ENCODE data around the gene AFAP1L1.

The AFAP1L1 gene

DNA sequence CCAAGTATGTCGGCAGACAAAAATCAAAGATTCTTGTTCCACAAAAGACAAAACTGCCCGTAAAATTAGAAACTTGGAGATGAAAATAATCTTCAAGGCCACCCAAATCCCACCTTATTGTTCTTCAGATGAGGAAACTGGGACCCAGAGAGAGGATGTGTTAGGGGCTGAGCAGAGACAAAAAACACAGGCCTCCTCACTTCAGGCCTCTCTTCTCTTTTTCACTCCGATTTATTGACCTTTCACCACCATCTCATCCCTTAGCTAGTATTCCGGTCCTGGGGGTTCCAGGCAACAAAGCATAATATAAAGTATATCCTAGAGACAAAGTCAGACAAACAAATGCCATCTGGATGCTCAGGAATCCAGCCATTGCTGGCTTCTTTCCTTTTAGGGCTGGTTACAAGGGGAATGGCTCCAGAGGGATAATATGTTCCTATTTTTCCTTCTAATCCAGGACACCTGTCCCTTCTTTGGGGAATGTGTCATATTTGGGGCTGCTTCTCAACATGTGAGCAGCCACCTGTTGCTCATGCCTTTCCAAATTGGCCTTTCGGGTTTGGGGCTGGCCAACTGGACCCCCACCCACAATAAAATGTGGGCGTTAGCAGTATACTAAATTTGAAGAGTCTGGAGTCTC, 42.2 kb upstream of the AFAP1L1 start:
- DNase-seq (ENCODE audit: extremely low spot score), result no peak
- TF ChIP-seq, protein P1, sequence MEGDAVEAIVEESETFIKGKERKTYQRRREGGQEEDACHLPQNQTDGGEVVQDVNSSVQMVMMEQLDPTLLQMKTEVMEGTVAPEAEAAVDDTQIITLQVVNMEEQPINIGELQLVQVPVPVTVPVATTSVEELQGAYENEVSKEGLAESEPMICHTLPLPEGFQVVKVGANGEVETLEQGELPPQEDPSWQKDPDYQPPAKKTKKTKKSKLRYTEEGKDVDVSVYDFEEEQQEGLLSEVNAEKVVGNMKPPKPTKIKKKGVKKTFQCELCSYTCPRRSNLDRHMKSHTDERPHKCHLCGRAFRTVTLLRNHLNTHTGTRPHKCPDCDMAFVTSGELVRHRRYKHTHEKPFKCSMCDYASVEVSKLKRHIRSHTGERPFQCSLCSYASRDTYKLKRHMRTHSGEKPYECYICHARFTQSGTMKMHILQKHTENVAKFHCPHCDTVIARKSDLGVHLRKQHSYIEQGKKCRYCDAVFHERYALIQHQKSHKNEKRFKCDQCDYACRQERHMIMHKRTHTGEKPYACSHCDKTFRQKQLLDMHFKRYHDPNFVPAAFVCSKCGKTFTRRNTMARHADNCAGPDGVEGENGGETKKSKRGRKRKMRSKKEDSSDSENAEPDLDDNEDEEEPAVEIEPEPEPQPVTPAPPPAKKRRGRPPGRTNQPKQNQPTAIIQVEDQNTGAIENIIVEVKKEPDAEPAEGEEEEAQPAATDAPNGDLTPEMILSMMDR (IDR thresholded peaks at IDR 0.05; ENCODE audit: control extremely low read depth, extremely low read depth, low read depth, missing control alignments), result no peak
- POLR2A ChIA-PET, result no interaction called here
- CTCF ChIA-PET, result no interaction called here

DNA sequence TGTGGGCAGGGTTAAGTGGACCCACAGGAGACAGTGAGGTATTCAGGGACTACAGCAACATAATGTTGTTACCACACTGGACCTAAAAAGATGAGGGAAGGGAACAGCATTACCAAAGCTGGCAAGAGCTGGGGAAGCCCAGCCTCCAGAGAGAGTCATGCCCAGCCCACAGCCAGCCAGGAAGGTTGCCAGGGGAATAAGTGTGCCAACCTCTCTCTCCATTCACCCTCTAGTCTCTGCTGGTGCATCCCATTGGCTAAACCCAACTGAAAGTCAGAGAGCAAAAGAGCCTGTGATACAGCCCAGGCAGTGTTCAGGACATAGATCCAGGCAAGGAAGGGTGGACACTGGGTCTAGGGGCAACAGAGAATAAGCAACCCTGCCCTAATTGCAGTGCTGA, 35.8 kb upstream of the AFAP1L1 start:
- no peak for DNase-seq (ENCODE audit: extremely low spot score)
- ChIA-PET POLR2A (no interaction called here), CTCF (no interaction called here)
- TF ChIP-seq, protein P1 (IDR thresholded peaks at IDR 0.05; ENCODE audit: control extremely low read depth, extremely low read depth, low read depth, missing control alignments), result no peak

DNA sequence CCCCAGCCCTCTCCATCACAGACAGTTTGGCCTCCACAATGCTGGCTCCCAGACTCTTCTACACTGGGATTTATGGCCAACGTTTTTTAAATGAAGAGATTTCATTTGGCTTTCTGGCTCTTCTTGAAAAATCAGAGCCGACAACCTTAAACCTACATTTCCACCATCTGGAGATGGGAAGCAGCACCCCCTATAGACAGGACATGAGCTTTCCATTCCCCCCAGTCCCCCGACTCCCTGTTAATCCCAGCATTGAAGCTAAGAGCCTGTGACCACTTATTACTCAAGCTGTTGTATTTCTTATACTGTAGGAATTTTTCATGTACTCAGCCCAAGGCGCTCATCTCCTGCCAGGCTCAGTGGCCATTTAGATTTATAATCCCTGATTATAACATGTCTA, 34.0 kb upstream of the AFAP1L1 start:
- DNase-seq (ENCODE audit: extremely low spot score), result no peak
- ChIA-PET CTCF (interaction anchor here (1.5 kb wide), 1 partner anchor 11 kb away, joined by 4 read pairs; no protein-coding TSS in a partner anchor), POLR2A (no interaction called here)

DNA sequence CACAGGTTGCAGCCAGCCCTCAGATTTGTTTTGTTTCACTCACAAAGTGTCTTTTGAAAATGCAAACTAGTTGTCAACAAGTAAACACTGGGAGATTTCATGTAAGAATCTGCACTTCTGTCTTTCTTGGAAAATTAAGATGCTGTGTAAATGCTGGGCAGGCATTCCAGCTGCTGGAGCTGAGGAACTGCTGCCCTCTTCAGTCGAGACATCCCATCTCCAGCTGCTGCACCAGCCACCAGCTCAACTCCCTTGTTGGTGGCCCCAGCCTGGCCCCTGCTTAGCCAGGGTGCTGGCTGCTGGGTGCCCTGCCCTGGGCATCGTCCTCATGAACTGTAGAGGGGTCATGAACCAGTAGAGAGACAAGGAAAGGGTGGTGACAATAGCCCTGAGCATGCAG, 33.1 kb upstream of the AFAP1L1 start:
- TF ChIP-seq, protein P1 (IDR thresholded peaks at IDR 0.05; ENCODE audit: control extremely low read depth, extremely low read depth, low read depth, missing control alignments), result no peak
- no peak for DNase-seq (ENCODE audit: extremely low spot score)
- ChIA-PET POLR2A (no interaction called here), CTCF (interaction anchor here (1.5 kb wide), 1 partner anchor 10 kb away, joined by 4 read pairs; no protein-coding TSS in a partner anchor)

More for the DNA sequence above, 34.0 kb upstream of the AFAP1L1 start:
- TF ChIP-seq, protein P1 (IDR thresholded peaks at IDR 0.05; ENCODE audit: control extremely low read depth, extremely low read depth, low read depth, missing control alignments), result no peak

DNA sequence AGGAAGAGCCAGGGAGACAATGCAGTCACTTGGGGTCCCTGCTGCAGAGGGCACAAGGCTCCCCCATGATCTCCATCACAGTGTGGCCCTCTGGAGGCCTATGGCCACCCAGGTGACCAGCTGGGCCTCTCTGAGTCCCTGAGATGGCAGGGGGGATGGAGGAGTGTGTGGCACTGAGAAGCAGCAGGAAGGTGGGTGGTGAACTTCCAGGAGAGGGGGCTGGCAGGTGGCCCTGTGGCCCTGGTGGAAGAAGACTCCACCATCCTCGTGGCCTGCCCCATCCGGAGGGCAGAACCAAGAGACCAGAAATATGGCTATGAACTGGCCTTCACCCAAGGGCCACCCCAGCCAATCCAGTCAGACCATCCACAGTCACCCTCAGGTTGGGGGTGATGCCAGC, 31.7 kb upstream of the AFAP1L1 start:
- ChIA-PET CTCF (no interaction called here), POLR2A (no interaction called here)
- no peak for DNase-seq (ENCODE audit: extremely low spot score)
- TF ChIP-seq, protein P1 (IDR thresholded peaks at IDR 0.05; ENCODE audit: control extremely low read depth, extremely low read depth, low read depth, missing control alignments), result no peak

DNA sequence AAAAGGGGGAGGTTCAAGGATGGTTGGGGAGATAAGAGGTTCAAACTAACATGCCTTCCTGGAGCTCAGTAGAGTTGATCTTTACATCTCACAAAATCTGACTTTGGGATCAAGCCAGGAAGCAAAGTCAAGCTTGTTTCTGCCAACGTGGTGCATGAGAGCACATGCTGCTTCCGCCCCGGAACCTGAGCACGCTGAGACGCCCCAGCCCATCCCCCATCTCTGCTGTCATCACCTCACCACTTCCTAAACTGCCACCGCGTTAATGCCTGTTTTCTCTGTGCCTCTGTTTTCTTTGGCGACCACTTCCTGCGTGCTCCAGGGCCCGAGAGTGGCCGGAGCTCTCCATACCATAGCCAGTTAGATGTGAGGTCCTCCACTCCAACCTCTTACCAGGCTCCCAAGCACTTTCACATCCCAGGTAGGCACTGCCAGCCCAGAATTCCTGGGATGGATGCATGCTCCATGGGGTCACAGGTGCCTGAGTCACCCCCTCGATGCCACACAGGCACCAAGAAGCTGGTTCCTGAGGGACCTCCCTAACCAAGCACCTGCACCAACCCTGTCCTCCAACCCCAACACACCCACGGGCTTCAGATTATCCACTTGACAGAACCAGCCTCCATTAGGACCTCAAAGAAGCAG, 31.2 kb upstream of the AFAP1L1 start:
- ChIA-PET POLR2A (no interaction called here), CTCF (no interaction called here)
- TF ChIP-seq, protein P1 (IDR thresholded peaks at IDR 0.05; ENCODE audit: control extremely low read depth, extremely low read depth, low read depth, missing control alignments), result no peak
- DNase-seq (ENCODE audit: extremely low spot score), result peak; percentile 30
